H1 (cell line): ENCODE data around the gene DAGLA. TPM values are rescaled to one million over a fixed set of nuclear protein-coding genes. Genes with fewer than 3 reads are reported as not detected.

Experiments used
- CTCF ChIA-PET: fragments of 300-600 bp; sonication (Branson Sonifier 250); formaldehyde crosslinking; loops from one replicate; lab custom pipeline; 2021; ENCODE audit not compliant: partially characterized antibody; lab: Charles Lee
- POLR2A ChIA-PET: fragments of 300-600 bp; sonication (Branson Sonifier 250); formaldehyde crosslinking; loops from one replicate; lab custom pipeline; 2021; ENCODE audit warnings: inconsistent platforms; ENCODE audit not compliant: partially characterized antibody; lab: Charles Lee
- DNase-seq, 2 experiments: peaks; one replicate each; pipeline versions ENCODE4 v3.0.0 to v3.0.0-alpha.2; 2010 to 2022; ENCODE audit warnings: low spot score in 2 of 2, low read depth in 1 of 2, mixed read lengths in 1 of 2
- FAIRE-seq: peaks from 2 replicates; lab custom pipeline; 2011; peaks lifted over from hg19 to GRCh38; lab: Jason Lieb, UNC
- H2AFZ ChIP-seq: 2 replicates; pipeline ENCODE4 v1.8.1; 2012; ENCODE audit warnings: low read length, inconsistent platforms
- H2AK5ac ChIP-seq: 2 replicates; pipeline ENCODE4 v1.6.1; 2013; ENCODE audit warnings: low read depth, low read length
- H2BK120ac ChIP-seq: replicated peaks from 2 replicates; pipeline ENCODE3; 2013; ENCODE audit warnings: low read depth, low read length, inconsistent platforms
- H2BK12ac ChIP-seq: 2 replicates; pipeline ENCODE4 v1.6.1; 2013; ENCODE audit warnings: low read depth, low read length
- H2BK15ac ChIP-seq: 2 replicates; pipeline ENCODE4 v1.6.1; 2013; ENCODE audit warnings: low read length
- H2BK20ac ChIP-seq: 2 replicates; pipeline ENCODE4 v1.6.1; 2013; ENCODE audit warnings: low read length
- H2BK5ac ChIP-seq: 2 replicates; pipeline ENCODE4 v1.6.1; 2013; ENCODE audit warnings: low read depth, low read length
- H3K14ac ChIP-seq: 2 replicates; pipeline ENCODE4 v1.6.1; 2013; ENCODE audit warnings: inconsistent platforms; ENCODE audit not compliant: insufficient read length
- H3K18ac ChIP-seq: 2 replicates; pipeline ENCODE4 v1.6.1; 2013; ENCODE audit warnings: low read length; ENCODE audit errors: extremely low read depth
- H3K23ac ChIP-seq: 2 replicates; pipeline ENCODE4 v1.6.1; 2013; ENCODE audit warnings: inconsistent platforms; ENCODE audit not compliant: insufficient read length
- H3K23me2 ChIP-seq: 2 replicates; pipeline ENCODE4 v1.6.1; 2013; ENCODE audit warnings: low read depth, low read length
- H3K27ac ChIP-seq: 2 replicates; pipeline ENCODE4 v1.6.1; 2011; ENCODE audit warnings: low read depth, low read length, inconsistent platforms
- H3K27me3 ChIP-seq, 4 experiments: replicated peaks in 1 of 4; 1 replicate in 1 of 4; 2 replicates in 3 of 4; pipeline versions ENCODE4 v1.6.1 to v1.8.1; 2011 to 2013; ENCODE audit warnings: low read length in 3 of 4, mild to moderate bottlenecking in 3 of 4, inconsistent platforms in 2 of 4, mixed read lengths in 2 of 4, moderate library complexity in 1 of 4; ENCODE audit not compliant: control insufficient read depth in 3 of 4, insufficient read depth in 3 of 4; ENCODE audit errors: extremely low read depth in 1 of 4
- H3K36me3 ChIP-seq, 4 experiments: 2 replicates each; pipeline versions ENCODE4 v1.6.1 to v1.8.1; 2011 to 2013; ENCODE audit warnings: mild to moderate bottlenecking in 4 of 4, low read length in 3 of 4, moderate library complexity in 2 of 4, control low read depth in 1 of 4, inconsistent platforms in 1 of 4; ENCODE audit not compliant: insufficient read depth in 4 of 4, control insufficient read depth in 2 of 4
- H3K4ac ChIP-seq: replicated peaks from 2 replicates; pipeline ENCODE3; 2013; ENCODE audit warnings: low read length, low read depth, mixed read lengths, inconsistent platforms; ENCODE audit not compliant: insufficient read length
- H3K4me1 ChIP-seq, 4 experiments: replicated peaks in 1 of 4; 1 replicate in 1 of 4; 2 replicates in 3 of 4; pipeline versions ENCODE4 v1.6.1 to v1.8.1; 2011 to 2013; ENCODE audit warnings: low read length in 3 of 4, inconsistent platforms in 2 of 4, mixed read lengths in 1 of 4; ENCODE audit not compliant: insufficient read depth in 4 of 4, control insufficient read depth in 3 of 4
- H3K4me2 ChIP-seq, 2 experiments: 2 replicates each; pipeline versions ENCODE4 v1.6.1 to v1.8.1; 2011 to 2013; ENCODE audit warnings: low read depth in 2 of 2, low read length in 2 of 2, control low read depth in 1 of 2, inconsistent platforms in 1 of 2, mild to moderate bottlenecking in 1 of 2; ENCODE audit not compliant: insufficient read depth in 1 of 2
- H3K4me3 ChIP-seq, 4 experiments: fragments of 200-600, 300-600 bp in 1 of 4; sonication (generic), shearing (Covaris generic), sonication (Bioruptor Twin) in 1 of 4; 2 replicates each; pipeline versions ENCODE4 v1.5.1 to v1.8.1; 2011 to 2016; ENCODE audit warnings: low read length in 4 of 4, low read depth in 3 of 4, control low read depth in 2 of 4, inconsistent platforms in 2 of 4, mild to moderate bottlenecking in 2 of 4, mixed read lengths in 1 of 4, moderate library complexity in 1 of 4; ENCODE audit not compliant: insufficient read depth in 2 of 4; ENCODE audit errors: extremely low read depth in 1 of 4
- H3K56ac ChIP-seq: replicated peaks from 2 replicates; pipeline ENCODE3; 2013; ENCODE audit warnings: low read depth, mild to moderate bottlenecking, mixed read lengths, low read length, inconsistent platforms; ENCODE audit not compliant: insufficient read length
- H3K79me1 ChIP-seq: 2 replicates; pipeline ENCODE4 v1.6.1; 2013; ENCODE audit warnings: low read depth, low read length, control low read depth
- H3K79me2 ChIP-seq, 2 experiments: 2 replicates each; pipeline versions ENCODE4 v1.6.1 to v1.8.1; 2012 to 2013; ENCODE audit warnings: low read length in 2 of 2, mild to moderate bottlenecking in 2 of 2, inconsistent platforms in 1 of 2; ENCODE audit not compliant: insufficient read depth in 2 of 2, control insufficient read depth in 1 of 2
- H3K9ac ChIP-seq, 4 experiments: replicated peaks in 1 of 4; 1 replicate in 1 of 4; 2 replicates in 3 of 4; pipeline versions ENCODE4 v1.6.1 to v1.8.1; 2011 to 2013; ENCODE audit warnings: low read depth in 3 of 4, low read length in 3 of 4, control low read depth in 2 of 4, mild to moderate bottlenecking in 2 of 4, moderate library complexity in 2 of 4, inconsistent platforms in 1 of 4; ENCODE audit errors: extremely low read depth in 1 of 4
- H3K9me3 ChIP-seq, 2 experiments: 2 replicates each; pipeline versions ENCODE4 v1.6.1 to v1.8.1; 2012 to 2013; ENCODE audit warnings: mild to moderate bottlenecking in 2 of 2, moderate library complexity in 2 of 2, control low read depth in 1 of 2, inconsistent platforms in 1 of 2, low read depth in 1 of 2, low read length in 1 of 2, mixed read lengths in 1 of 2; ENCODE audit not compliant: insufficient read depth in 2 of 2
- H4K20me1 ChIP-seq, 2 experiments: replicated peaks in 1 of 2; 2 replicates each; pipeline versions ENCODE3 to v1.8.1; 2011 to 2013; ENCODE audit warnings: inconsistent platforms in 2 of 2, low read length in 2 of 2, mild to moderate bottlenecking in 1 of 2; ENCODE audit not compliant: insufficient read depth in 2 of 2, control insufficient read depth in 1 of 2
- H4K5ac ChIP-seq: 2 replicates; pipeline ENCODE4 v1.6.1; 2013; ENCODE audit warnings: low read length, low read depth, mixed read lengths, inconsistent platforms; ENCODE audit not compliant: insufficient read length
- H4K8ac ChIP-seq: 2 replicates; pipeline ENCODE4 v1.8.0; 2013; ENCODE audit warnings: mild to moderate bottlenecking, moderate library complexity, low read length, inconsistent platforms; ENCODE audit not compliant: insufficient read depth; ENCODE audit errors: extremely low read depth
- H4K91ac ChIP-seq: replicated peaks from 2 replicates; pipeline ENCODE3; 2013; ENCODE audit warnings: low read length, mixed read lengths, inconsistent platforms; ENCODE audit not compliant: insufficient read length
- ATF3 ChIP-seq: IDR thresholded peaks from 2 replicates; pipeline ENCODE4 v1.6.1; 2011; ENCODE audit warnings: low read depth, mild to moderate bottlenecking, low read length; ENCODE audit not compliant: insufficient read depth
- GTF2F1 ChIP-seq: IDR thresholded peaks from 2 replicates; pipeline ENCODE4 v1.6.1; 2012; ENCODE audit warnings: low read depth, low read length, improper control_type of control experiment, borderline replicate concordance
- KDM1A ChIP-seq: fragments of 200-600, 300-600 bp; sonication (generic); IDR thresholded peaks from 2 replicates; pipeline ENCODE4 v1.7.1; 2016; ENCODE audit warnings: mild to moderate bottlenecking, low read length, borderline replicate concordance
- KDM4A ChIP-seq: IDR thresholded peaks from one replicate; pipeline ENCODE4 v1.7.1; 2012; ENCODE audit warnings: low read depth, mild to moderate bottlenecking, moderate library complexity, low read length, inconsistent platforms; ENCODE audit not compliant: severe bottlenecking
- KDM5A ChIP-seq: fragments of 200-600 bp; IDR thresholded peaks from 2 replicates; pipeline ENCODE4 v1.7.1; 2012; ENCODE audit warnings: mild to moderate bottlenecking, low read length, inconsistent platforms, mixed read lengths
- NANOG ChIP-seq: IDR thresholded peaks from 2 replicates; pipeline ENCODE4 v1.6.1; 2011; ENCODE audit warnings: low read length, low read depth, mild to moderate bottlenecking, inconsistent platforms; ENCODE audit not compliant: insufficient read depth, poor library complexity, severe bottlenecking
- POLR2A ChIP-seq, 2 experiments: IDR thresholded peaks; 1 replicate in 1 of 2; 2 replicates in 1 of 2; pipeline ENCODE4 v1.6.1; 2011; ENCODE audit warnings: low read depth in 2 of 2, low read length in 2 of 2, mild to moderate bottlenecking in 2 of 2; ENCODE audit errors: control extremely low read depth in 1 of 2
- RFX5 ChIP-seq: IDR thresholded peaks from 2 replicates; pipeline ENCODE4 v1.6.1; 2011; ENCODE audit warnings: low read depth, low read length, improper control_type of control experiment, borderline replicate concordance
- RXRA ChIP-seq: IDR thresholded peaks from 2 replicates; pipeline ENCODE4 v1.6.1; 2011; ENCODE audit warnings: low read depth, mild to moderate bottlenecking, low read length, moderate library complexity; ENCODE audit not compliant: insufficient read depth
- SIRT6 ChIP-seq: IDR thresholded peaks from one replicate; pipeline ENCODE4 v1.7.1; 2012; ENCODE audit warnings: low read length, inconsistent platforms
- TAF1 ChIP-seq: IDR thresholded peaks from 2 replicates; pipeline ENCODE4 v1.6.1; 2011; ENCODE audit warnings: mild to moderate bottlenecking, low read depth, low read length
- WGBS, 2 experiments: shearing (Covaris generic) in 1 of 2; methylation state at CpG; one replicate each; pipeline versions ENCODE4 v1.1.6 to v1.1.7; 2013 to 2015; ENCODE audit warnings: low lambda C conversion rate in 2 of 2, mixed read lengths in 2 of 2, inconsistent platforms in 1 of 2, low coverage in 1 of 2, missing lambda C conversion rate in 1 of 2; ENCODE audit not compliant: insufficient replicate concordance in 2 of 2, insufficient coverage in 1 of 2, insufficient read length in 1 of 2; ENCODE audit errors: extremely low coverage in 1 of 2, missing lambda C conversion rate in 1 of 2; 5-methylcytosine and 5-hydroxymethylcytosine counted together
- polyA plus RNA-seq, 7 experiments: library from polyadenylated mRNA; depleted of rRNA in 3 of 7; stranded (reverse) in 5 of 7; unstranded in 2 of 7; fragments of >200 nt in 5 of 7; fragments of 200-250 nt in 2 of 7; gene quantifications; 1 replicate in 5 of 7; 2 replicates in 1 of 7; 4 replicates in 1 of 7; pipeline versions ENCODE4 v1.2.1 to v1.2.3, GENCODE V29; 2011 to 2013; ENCODE audit warnings: missing spikeins in 2 of 7, mixed read lengths in 2 of 7
- total RNA-seq: library from RNA; stranded (reverse); fragmentation: NEBNext Ultra II Directional; extraction: Animal tissue kit (Norgen Biotek cat#: 25700); gene quantifications from 2 replicates; pipeline ENCODE4 v1.2.1, GENCODE V29; 2021

The DAGLA gene
- total and polyA plus RNA-seq, 2 of the 8 experiments (the other 6 are each of a cell fraction or from before 2014, with no cell fraction given), result 3.6 to 6.6 TPM

GRCh38 chr11:61682093-61682732 lies 2.0 kb downstream of the DAGLA start:
- Histone ChIP-seq H4K8ac (no peak overlapping the region), H2BK20ac (no peak overlapping the region), H4K20me1 (no peaks in the 10 kb centered on the region), H3K56ac (no peak overlapping the region), H3K4ac (no peak overlapping the region), H3K18ac (no peak overlapping the region), H2AFZ (no peak overlapping the region), H3K79me2 (no peaks in the 10 kb centered on the region), H3K4me1 (peaks cover 0 to 12% (median 4%) of the 10 kb centered on the region in 4 experiments; a peak in 5 of 7 replicates), H2BK5ac (no peak overlapping the region), H3K23ac (no peak overlapping the region), H4K91ac (no peak overlapping the region), H3K4me2 (no peak overlapping the region), H3K9me3 (no peaks in the 10 kb centered on the region), H3K14ac (no peak overlapping the region), H3K23me2 (peaks cover 2% of the 10 kb centered on the region; the same call in 1 of the 2 replicates), H3K27me3 (peaks cover 0 to 19% (median 12%) of the 10 kb centered on the region in 4 experiments; a peak in 5 of 7 replicates), H3K9ac (no peak overlapping the region), H3K4me3 (no peak overlapping the region), H4K5ac (no peak overlapping the region), H3K79me1 (no peaks in the 10 kb centered on the region), H2BK12ac (peak overlapping the region; percentile 23; the same call in 1 of the 2 replicates), H3K36me3 (no peaks in the 10 kb centered on the region), H2AK5ac (no peak overlapping the region), H3K27ac (no peak overlapping the region), H2BK15ac (no peak overlapping the region; the same call in 1 of the 2 replicates), H2BK120ac (no peak overlapping the region)
- no peak for FAIRE-seq
- POLR2A ChIA-PET, result interaction anchor here (0.8 to 2.9 kb wide), 2 partner anchors 8 to 10 kb away, joined by 3 to 6 read pairs; no protein-coding TSS in a partner anchor
- WGBS, 2 experiments, result 85% methylated on average over 12 of the region's 12 CpGs; no CpG with 5 or more reads in 1 of the 2 experiments
- CTCF ChIA-PET, result interaction anchor here (0.5 to 4.4 kb wide), 13 partner anchors 8 to 402 kb away, joined by 3 to 46 read pairs (median 3); no protein-coding TSS in a partner anchor
- no peak for DNase-seq
- TF ChIP-seq KDM1A, result no peak
- no peak for TF ChIP-seq KDM5A
- no peak for TF ChIP-seq KDM4A
- no peak for TF ChIP-seq ATF3
- no peak for TF ChIP-seq GTF2F1
- TF ChIP-seq RFX5, result no peak
- TF ChIP-seq TAF1, result no peak
- no peak for TF ChIP-seq RXRA
- TF ChIP-seq SIRT6, result no peak
- TF ChIP-seq POLR2A (IDR thresholded peaks at IDR 0.05; ENCODE audit: control extremely low read depth in 1 of 2, low read depth in 2 of 2, low read length in 2 of 2), result no peak
- no peak for TF ChIP-seq NANOG
